ENCODE results near the gene MFSD12.

- TF ChIP-seq, protein P1, sequence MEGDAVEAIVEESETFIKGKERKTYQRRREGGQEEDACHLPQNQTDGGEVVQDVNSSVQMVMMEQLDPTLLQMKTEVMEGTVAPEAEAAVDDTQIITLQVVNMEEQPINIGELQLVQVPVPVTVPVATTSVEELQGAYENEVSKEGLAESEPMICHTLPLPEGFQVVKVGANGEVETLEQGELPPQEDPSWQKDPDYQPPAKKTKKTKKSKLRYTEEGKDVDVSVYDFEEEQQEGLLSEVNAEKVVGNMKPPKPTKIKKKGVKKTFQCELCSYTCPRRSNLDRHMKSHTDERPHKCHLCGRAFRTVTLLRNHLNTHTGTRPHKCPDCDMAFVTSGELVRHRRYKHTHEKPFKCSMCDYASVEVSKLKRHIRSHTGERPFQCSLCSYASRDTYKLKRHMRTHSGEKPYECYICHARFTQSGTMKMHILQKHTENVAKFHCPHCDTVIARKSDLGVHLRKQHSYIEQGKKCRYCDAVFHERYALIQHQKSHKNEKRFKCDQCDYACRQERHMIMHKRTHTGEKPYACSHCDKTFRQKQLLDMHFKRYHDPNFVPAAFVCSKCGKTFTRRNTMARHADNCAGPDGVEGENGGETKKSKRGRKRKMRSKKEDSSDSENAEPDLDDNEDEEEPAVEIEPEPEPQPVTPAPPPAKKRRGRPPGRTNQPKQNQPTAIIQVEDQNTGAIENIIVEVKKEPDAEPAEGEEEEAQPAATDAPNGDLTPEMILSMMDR (IDR thresholded peaks at IDR 0.05; ENCODE audit: insufficient read depth, low read depth, low read length) = no peak
- TF ChIP-seq EZH2 (IDR thresholded peaks at IDR 0.05; ENCODE audit: insufficient read depth, low read length) = no peak
These were observed 6.2 kb downstream of the MFSD12 start for GRCh38 chr19:3550947-3551791.

All from astrocyte (in vitro differentiated cells and primary cell).